Measurements from ENCODE around the gene BCS1L.

GRCh38 chr2:218618102-218618860, 41.2 kb upstream of the BCS1L start:
- TF ChIP-seq, protein P1, sequence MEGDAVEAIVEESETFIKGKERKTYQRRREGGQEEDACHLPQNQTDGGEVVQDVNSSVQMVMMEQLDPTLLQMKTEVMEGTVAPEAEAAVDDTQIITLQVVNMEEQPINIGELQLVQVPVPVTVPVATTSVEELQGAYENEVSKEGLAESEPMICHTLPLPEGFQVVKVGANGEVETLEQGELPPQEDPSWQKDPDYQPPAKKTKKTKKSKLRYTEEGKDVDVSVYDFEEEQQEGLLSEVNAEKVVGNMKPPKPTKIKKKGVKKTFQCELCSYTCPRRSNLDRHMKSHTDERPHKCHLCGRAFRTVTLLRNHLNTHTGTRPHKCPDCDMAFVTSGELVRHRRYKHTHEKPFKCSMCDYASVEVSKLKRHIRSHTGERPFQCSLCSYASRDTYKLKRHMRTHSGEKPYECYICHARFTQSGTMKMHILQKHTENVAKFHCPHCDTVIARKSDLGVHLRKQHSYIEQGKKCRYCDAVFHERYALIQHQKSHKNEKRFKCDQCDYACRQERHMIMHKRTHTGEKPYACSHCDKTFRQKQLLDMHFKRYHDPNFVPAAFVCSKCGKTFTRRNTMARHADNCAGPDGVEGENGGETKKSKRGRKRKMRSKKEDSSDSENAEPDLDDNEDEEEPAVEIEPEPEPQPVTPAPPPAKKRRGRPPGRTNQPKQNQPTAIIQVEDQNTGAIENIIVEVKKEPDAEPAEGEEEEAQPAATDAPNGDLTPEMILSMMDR (IDR thresholded peaks at IDR 0.05) = no peak
- TF ChIP-seq POLR2A (IDR thresholded peaks at IDR 0.05) = no peak

All from heart left ventricle (tissue), 13 donors.